ENCODE data around the gene PGAP1.

GRCh38 chr2:196949116-196949515 is 22.6 kb upstream of the PGAP1 start:
- TF ChIP-seq, protein P1, sequence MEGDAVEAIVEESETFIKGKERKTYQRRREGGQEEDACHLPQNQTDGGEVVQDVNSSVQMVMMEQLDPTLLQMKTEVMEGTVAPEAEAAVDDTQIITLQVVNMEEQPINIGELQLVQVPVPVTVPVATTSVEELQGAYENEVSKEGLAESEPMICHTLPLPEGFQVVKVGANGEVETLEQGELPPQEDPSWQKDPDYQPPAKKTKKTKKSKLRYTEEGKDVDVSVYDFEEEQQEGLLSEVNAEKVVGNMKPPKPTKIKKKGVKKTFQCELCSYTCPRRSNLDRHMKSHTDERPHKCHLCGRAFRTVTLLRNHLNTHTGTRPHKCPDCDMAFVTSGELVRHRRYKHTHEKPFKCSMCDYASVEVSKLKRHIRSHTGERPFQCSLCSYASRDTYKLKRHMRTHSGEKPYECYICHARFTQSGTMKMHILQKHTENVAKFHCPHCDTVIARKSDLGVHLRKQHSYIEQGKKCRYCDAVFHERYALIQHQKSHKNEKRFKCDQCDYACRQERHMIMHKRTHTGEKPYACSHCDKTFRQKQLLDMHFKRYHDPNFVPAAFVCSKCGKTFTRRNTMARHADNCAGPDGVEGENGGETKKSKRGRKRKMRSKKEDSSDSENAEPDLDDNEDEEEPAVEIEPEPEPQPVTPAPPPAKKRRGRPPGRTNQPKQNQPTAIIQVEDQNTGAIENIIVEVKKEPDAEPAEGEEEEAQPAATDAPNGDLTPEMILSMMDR (IDR thresholded peaks at IDR 0.05), result no peak
- TF ChIP-seq POLR2A (IDR thresholded peaks at IDR 0.05), result no peak

All from uterus (tissue), 2 donors.